Astrocyte (in vitro differentiated cells and primary cell): ENCODE data around the gene IL18RAP. TPM values are rescaled to one million over a fixed set of nuclear protein-coding genes. Genes with fewer than 3 reads are reported as not detected.

Experiments used
- DNase-seq: peaks from one replicate; pipeline ENCODE4 v3.0.0-alpha.2; 2010; ENCODE audit warnings: low read depth
- FAIRE-seq: peaks from 2 replicates; lab custom pipeline; 2011; peaks lifted over from hg19 to GRCh38; lab: Jason Lieb, UNC
- H2AFZ ChIP-seq: 2 replicates; pipeline ENCODE4 v1.6.0; 2012; ENCODE audit warnings: low read depth, low read length, inconsistent platforms
- H3K27ac ChIP-seq: 2 replicates; pipeline ENCODE4 v1.5.1; 2011; ENCODE audit warnings: low read depth, low read length, inconsistent platforms
- H3K27me3 ChIP-seq: 2 replicates; pipeline ENCODE4 v1.6.0; 2011; ENCODE audit warnings: low read length, inconsistent platforms; ENCODE audit not compliant: insufficient read depth
- H3K36me3 ChIP-seq: 2 replicates; pipeline ENCODE4 v1.5.1; 2011; ENCODE audit warnings: low read length, inconsistent platforms; ENCODE audit not compliant: insufficient read depth
- H3K4me1 ChIP-seq: 2 replicates; pipeline ENCODE4 v1.5.1; 2011; ENCODE audit warnings: low read length, inconsistent platforms; ENCODE audit not compliant: insufficient read depth
- H3K4me2 ChIP-seq: 2 replicates; pipeline ENCODE4 v1.6.0; 2012; ENCODE audit warnings: low read length, inconsistent platforms
- H3K4me3 ChIP-seq: 2 replicates; pipeline ENCODE4 v1.5.1; 2011; ENCODE audit warnings: low read depth, mild to moderate bottlenecking, low read length, inconsistent platforms; ENCODE audit not compliant: insufficient read depth
- H3K79me2 ChIP-seq: 2 replicates; pipeline ENCODE4 v1.6.0; 2012; ENCODE audit warnings: mild to moderate bottlenecking, low read length, inconsistent platforms; ENCODE audit not compliant: insufficient read depth
- H3K9ac ChIP-seq: 2 replicates; pipeline ENCODE4 v1.6.0; 2012; ENCODE audit warnings: mild to moderate bottlenecking, low read length, inconsistent platforms
- H3K9me3 ChIP-seq: 2 replicates; pipeline ENCODE4 v1.5.1; 2012; ENCODE audit warnings: low read depth, mild to moderate bottlenecking, low read length, inconsistent platforms; ENCODE audit not compliant: insufficient read depth
- H4K20me1 ChIP-seq: 2 replicates; pipeline ENCODE4 v1.6.0; 2012; ENCODE audit warnings: low read length, inconsistent platforms; ENCODE audit not compliant: insufficient read depth
- H3K27ac Mint-ChIP-seq: one replicate; pipeline ENCODE4 v1.8.0; 2021; ENCODE audit warnings: mild to moderate bottlenecking, mixed read lengths; ENCODE audit not compliant: unreplicated experiment
- H3K27me3 Mint-ChIP-seq: one replicate; pipeline ENCODE4 v1.8.0; 2021; ENCODE audit warnings: low read depth, mixed read lengths; ENCODE audit not compliant: unreplicated experiment
- H3K36me3 Mint-ChIP-seq: one replicate; pipeline ENCODE4 v1.8.0; 2021; ENCODE audit warnings: low read depth, mixed read lengths; ENCODE audit not compliant: unreplicated experiment
- H3K4me1 Mint-ChIP-seq: one replicate; pipeline ENCODE4 v1.8.0; 2021; ENCODE audit warnings: low read depth, mixed read lengths; ENCODE audit not compliant: unreplicated experiment
- H3K4me3 Mint-ChIP-seq: one replicate; pipeline ENCODE4 v1.8.0; 2021; ENCODE audit warnings: mild to moderate bottlenecking, moderate library complexity, mixed read lengths; ENCODE audit not compliant: unreplicated experiment
- H3K9me3 Mint-ChIP-seq: one replicate; pipeline ENCODE4 v1.8.0; 2021; ENCODE audit warnings: mild to moderate bottlenecking, mixed read lengths; ENCODE audit not compliant: unreplicated experiment
- CTCF ChIP-seq: IDR thresholded peaks from 2 replicates; pipeline ENCODE4 v1.5.1; 2011; ENCODE audit warnings: low read depth, mild to moderate bottlenecking, inconsistent platforms, low read length, moderate library complexity; ENCODE audit not compliant: insufficient read depth
- EZH2 ChIP-seq: IDR thresholded peaks from 2 replicates; pipeline ENCODE4 v1.6.1; 2012; ENCODE audit warnings: mild to moderate bottlenecking, low read length, inconsistent platforms; ENCODE audit not compliant: insufficient read depth
- microRNA-seq: library from miRNA; unstranded; fragments of <30 nt; microRNA quantifications from one replicate; pipeline ENCODE4 v1.2.0, GENCODE V29; 2020
- total RNA-seq: library from RNA; stranded (reverse); gene quantifications from 2 replicates; pipeline ENCODE4 v1.2.1, GENCODE V29; 2021

The IL18RAP gene
- total RNA-seq, 1 donor from 2014 or later, result not detected

GRCh38 chr2:102494570-102494969 is 71.6 kb downstream of the IL18RAP start:
- H4K20me1 ChIP-seq, result no peaks in the 10 kb centered on the region
- H3K4me1 ChIP-seq, result no peaks in the 10 kb centered on the region
- no peaks in the 10 kb centered on the region for H3K36me3 Mint-ChIP-seq
- no peak overlapping the region for H3K4me2 ChIP-seq
- H3K4me1 Mint-ChIP-seq, result no peaks in the 10 kb centered on the region
- no peak overlapping the region for H3K4me3 ChIP-seq
- no peak overlapping the region for H3K9ac ChIP-seq
- no peaks in the 10 kb centered on the region for H3K27me3 ChIP-seq
- no peak overlapping the region for H3K27ac Mint-ChIP-seq
- no peaks in the 10 kb centered on the region for H3K9me3 ChIP-seq
- no peak overlapping the region for H3K27ac ChIP-seq
- TF ChIP-seq EZH2, result no peak
- no peak for TF ChIP-seq CTCF
- FAIRE-seq (no peak), DNase-seq (no peak)
- no peak overlapping the region for H2AFZ ChIP-seq
- H3K27me3 Mint-ChIP-seq, result no peaks in the 10 kb centered on the region
- no peaks in the 10 kb centered on the region for H3K36me3 ChIP-seq
- peaks cover 9% of the 10 kb centered on the region for H3K9me3 Mint-ChIP-seq
- H3K79me2 ChIP-seq, result no peaks in the 10 kb centered on the region
- H3K4me3 Mint-ChIP-seq, result no peak overlapping the region

GRCh38 chr2:102498414-102498813 is 75.5 kb downstream of the IL18RAP start:
- no peaks in the 10 kb centered on the region for H3K36me3 ChIP-seq
- Mint-ChIP-seq H3K36me3 (no peaks in the 10 kb centered on the region), H3K4me1 (no peaks in the 10 kb centered on the region), H3K9me3 (no peaks in the 10 kb centered on the region), H3K27ac (no peak overlapping the region), H3K27me3 (peaks cover 6% of the 10 kb centered on the region), H3K4me3 (no peak overlapping the region)
- no peak overlapping the region for H3K4me2 ChIP-seq
- no peak overlapping the region for H3K4me3 ChIP-seq
- no peaks in the 10 kb centered on the region for H3K27me3 ChIP-seq
- H3K27ac ChIP-seq, result no peak overlapping the region
- FAIRE-seq (no peak), DNase-seq (no peak)
- H3K9ac ChIP-seq, result no peak overlapping the region
- H3K79me2 ChIP-seq, result no peaks in the 10 kb centered on the region
- no peaks in the 10 kb centered on the region for H4K20me1 ChIP-seq
- no peak overlapping the region for H2AFZ ChIP-seq
- TF ChIP-seq CTCF, result no peak
- no peak for TF ChIP-seq EZH2
- H3K9me3 ChIP-seq, result no peaks in the 10 kb centered on the region
- H3K4me1 ChIP-seq, result no peaks in the 10 kb centered on the region

GRCh38 chr2:102499558-102499957 is 76.6 kb downstream of the IL18RAP start:
- no peaks in the 10 kb centered on the region for H3K36me3 ChIP-seq
- H3K9me3 Mint-ChIP-seq, result peaks cover 3% of the 10 kb centered on the region
- FAIRE-seq (no peak), DNase-seq (no peak)
- no peak overlapping the region for H3K27ac ChIP-seq
- no peak overlapping the region for H3K9ac ChIP-seq
- H3K4me3 Mint-ChIP-seq, result no peak overlapping the region
- TF ChIP-seq EZH2 (no peak), CTCF (no peak)
- no peak overlapping the region for H2AFZ ChIP-seq
- H3K27me3 ChIP-seq, result no peaks in the 10 kb centered on the region
- no peaks in the 10 kb centered on the region for H3K4me1 Mint-ChIP-seq
- H3K36me3 Mint-ChIP-seq, result no peaks in the 10 kb centered on the region
- peaks cover 6% of the 10 kb centered on the region for H3K27me3 Mint-ChIP-seq
- no peak overlapping the region for H3K27ac Mint-ChIP-seq
- no peaks in the 10 kb centered on the region for H3K79me2 ChIP-seq
- H3K4me3 ChIP-seq, result no peak overlapping the region
- no peaks in the 10 kb centered on the region for H3K9me3 ChIP-seq
- no peaks in the 10 kb centered on the region for H4K20me1 ChIP-seq
- H3K4me1 ChIP-seq, result no peaks in the 10 kb centered on the region
- no peak overlapping the region for H3K4me2 ChIP-seq

Small RNA genes lying within 50 kb of the gene (microRNA-seq; reads per million reads assigned to microRNA genes)
- not detected for gene MIR4772

Other genes starting within 250 kb of the IL18RAP start
- 0.43 TPM in 1 of 2 replicates, not detected in the other for gene IL1RL2, start 236.1 kb upstream of the IL18RAP start, total RNA-seq
- gene IL1RL1, start 111.6 kb upstream of the IL18RAP start, total RNA-seq, result 0.27 TPM in 1 of 2 replicates, not detected in the other
- 2.4 and 4.4 TPM in 2 replicates for gene IL18R1, start 67.4 kb upstream of the IL18RAP start, total RNA-seq
- 0.07 and 0.09 TPM in 2 replicates for gene SLC9A4, start 50.1 kb downstream of the IL18RAP start, total RNA-seq
- 0.32 TPM in 1 of 2 replicates, not detected in the other for gene SLC9A2, start 196.4 kb downstream of the IL18RAP start, total RNA-seq